Loucy (cell line): ENCODE data around the gene ASPRV1.

Experiments used
- H2AFZ ChIP-seq: fragments of 200-600 bp; sonication (generic); 2 replicates; pipeline ENCODE4 v1.6.0; 2016; ENCODE audit warnings: antibody characterized with exemption, mild to moderate bottlenecking, low read length, moderate library complexity
- H3F3A ChIP-seq: fragments of 200-600 bp; 2 replicates; pipeline ENCODE4 v1.6.0; 2016; ENCODE audit warnings: antibody characterized with exemption, low read depth, mild to moderate bottlenecking
- H3K27me3 ChIP-seq: fragments of 200-600 bp; sonication (generic); 2 replicates; pipeline ENCODE4 v1.6.1; 2014; ENCODE audit warnings: low read length, mild to moderate bottlenecking; ENCODE audit not compliant: insufficient read depth, poor library complexity, severe bottlenecking
- H3K36me3 ChIP-seq: fragments of 200-600 bp; sonication (generic); 2 replicates; pipeline ENCODE4 v1.6.1; 2016; ENCODE audit warnings: low read length; ENCODE audit not compliant: insufficient read depth
- H3K4me1 ChIP-seq: fragments of 200-600 bp; sonication (generic); 2 replicates; pipeline ENCODE4 v1.5.1; 2014; ENCODE audit warnings: low read length, mild to moderate bottlenecking; ENCODE audit not compliant: insufficient read depth, poor library complexity, severe bottlenecking
- H3K4me2 ChIP-seq: fragments of 200-600 bp; sonication (generic); 2 replicates; pipeline ENCODE4 v1.6.0; 2014; ENCODE audit warnings: antibody characterized with exemption, low read length, low read depth, mild to moderate bottlenecking; ENCODE audit not compliant: poor library complexity, severe bottlenecking
- H3K4me3 ChIP-seq: fragments of 200-600 bp; sonication (generic); 2 replicates; pipeline ENCODE4 v1.5.1; 2014; ENCODE audit warnings: low read length, mild to moderate bottlenecking, mixed read lengths; ENCODE audit not compliant: poor library complexity, severe bottlenecking
- H3K79me2 ChIP-seq: fragments of 200-600 bp; sonication (generic); 2 replicates; pipeline ENCODE4 v1.6.1; 2014; ENCODE audit warnings: low read length; ENCODE audit not compliant: insufficient read depth
- H3K9ac ChIP-seq: fragments of 200-600 bp; sonication (generic); 2 replicates; pipeline ENCODE4 v1.6.0; 2014; ENCODE audit warnings: mild to moderate bottlenecking, low read depth, low read length, moderate library complexity; ENCODE audit not compliant: poor library complexity, severe bottlenecking
- H3K9me2 ChIP-seq: fragments of 200-600 bp; sonication (generic); replicated peaks from 2 replicates; pipeline ENCODE4 v1.6.1; 2016; ENCODE audit warnings: low read depth, low read length, mixed read lengths
- H3K9me3 ChIP-seq: fragments of 200-600 bp; sonication (generic); 2 replicates; pipeline ENCODE4 v1.6.1; 2014; ENCODE audit warnings: mild to moderate bottlenecking, antibody characterized with exemption, low read length, low read depth; ENCODE audit not compliant: insufficient read depth
- H4K20me1 ChIP-seq: fragments of 200-600 bp; sonication (generic); 2 replicates; pipeline ENCODE4 v1.6.0; 2014; ENCODE audit warnings: antibody characterized with exemption, low read length, mild to moderate bottlenecking; ENCODE audit not compliant: insufficient read depth, poor library complexity, severe bottlenecking
- CTCF ChIP-seq: fragments of 200-600 bp; sonication (generic); conservative IDR thresholded peaks from 2 replicates; pipeline ENCODE4 v1.5.1; 2014; ENCODE audit warnings: mild to moderate bottlenecking, antibody characterized with exemption, low read length
- EZH2phosphoT487 ChIP-seq: fragments of 200-600 bp; IDR thresholded peaks from 2 replicates; pipeline ENCODE4 v1.6.1; 2018; ENCODE audit warnings: antibody characterized with exemption, mild to moderate bottlenecking, moderate library complexity, borderline replicate concordance

The ASPRV1 gene

DNA sequence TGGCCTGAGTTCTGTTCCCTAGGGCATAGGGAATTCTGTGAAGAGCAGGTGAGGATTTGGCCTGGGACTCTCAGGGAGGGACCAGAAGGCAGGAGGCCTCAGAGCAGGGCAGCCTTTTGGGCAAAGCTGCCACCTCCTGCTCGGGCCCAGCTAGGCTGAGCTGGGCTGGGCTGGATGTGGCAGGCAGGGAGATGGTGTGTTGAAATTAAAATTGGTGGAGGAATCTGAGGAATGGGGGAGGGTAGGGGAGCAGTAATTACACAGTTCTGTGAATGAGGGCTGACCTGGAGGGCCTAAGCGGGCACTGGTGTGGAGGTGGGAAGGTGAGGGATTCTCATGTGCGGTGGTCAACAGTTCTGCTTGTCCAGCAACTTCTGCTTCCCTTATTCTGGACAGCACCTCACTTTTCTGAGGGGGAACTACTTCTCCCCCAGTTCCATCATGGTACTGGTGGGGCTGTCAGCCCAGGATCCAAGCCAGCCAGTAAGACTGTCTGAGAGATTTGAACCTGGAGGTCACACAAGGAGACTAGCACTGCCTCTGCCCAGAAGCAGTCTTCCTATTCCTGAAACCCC, 22.0 kb upstream of the ASPRV1 start:
- H3K36me3 ChIP-seq = peaks cover 4% of the 10 kb centered on the region; the same call in 1 of the 2 replicates
- H3K27me3 ChIP-seq = no peaks in the 10 kb centered on the region
- H3K9me2 ChIP-seq = no peaks in the 10 kb centered on the region
- H2AFZ ChIP-seq = no peak overlapping the region
- no peaks in the 10 kb centered on the region for H3F3A ChIP-seq
- no peak overlapping the region for H3K4me2 ChIP-seq
- H3K4me1 ChIP-seq = peaks cover 2% of the 10 kb centered on the region
- TF ChIP-seq CTCF (no peak), EZH2phosphoT487 (no peak)
- no peaks in the 10 kb centered on the region for H3K9me3 ChIP-seq
- H4K20me1 ChIP-seq = no peaks in the 10 kb centered on the region
- H3K79me2 ChIP-seq = no peaks in the 10 kb centered on the region
- H3K9ac ChIP-seq = no peak overlapping the region
- no peak overlapping the region for H3K4me3 ChIP-seq

GRCh38 chr2:69979902-69980807, 18.7 kb upstream of the ASPRV1 start:
- Histone ChIP-seq H3K4me1 (peaks cover 28% of the 10 kb centered on the region), H3K9ac (no peak overlapping the region)

DNA sequence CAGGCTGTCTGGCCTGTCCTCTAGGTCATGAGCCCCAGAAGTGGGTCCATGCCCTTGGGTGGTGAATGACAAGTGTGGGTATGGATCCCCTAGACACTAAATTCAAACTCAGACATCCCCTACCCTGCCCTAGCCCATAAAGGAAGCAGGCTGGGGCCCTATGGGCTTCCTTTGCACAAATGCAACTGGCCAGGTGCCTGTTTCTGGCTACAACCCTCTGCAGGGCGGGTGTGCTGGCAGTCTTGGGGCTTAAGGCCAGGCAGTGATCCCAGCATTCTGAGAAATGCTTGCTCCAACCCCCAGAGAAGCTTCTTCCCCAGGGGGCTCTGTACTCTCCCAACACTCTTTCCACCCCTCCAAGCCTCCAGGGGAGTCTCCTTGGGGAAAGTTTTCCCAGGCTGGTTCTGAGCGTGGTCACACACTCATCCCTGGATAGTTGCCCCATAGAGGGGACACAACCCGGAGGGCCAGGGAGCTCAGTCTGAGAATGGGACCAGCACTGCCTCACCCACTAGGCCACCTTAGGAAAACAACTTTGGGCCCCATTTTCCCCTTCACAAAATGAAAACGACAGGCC, 16.6 kb upstream of the ASPRV1 start:
- H3F3A ChIP-seq = no peaks in the 10 kb centered on the region
- H3K9ac ChIP-seq = no peak overlapping the region
- peak overlapping the region; percentile 11 for H3K4me2 ChIP-seq
- H2AFZ ChIP-seq = no peak overlapping the region
- TF ChIP-seq EZH2phosphoT487 (no peak), CTCF (no peak)
- no peaks in the 10 kb centered on the region for H3K27me3 ChIP-seq
- H3K9me2 ChIP-seq = no peaks in the 10 kb centered on the region
- H3K4me3 ChIP-seq = no peak overlapping the region
- H4K20me1 ChIP-seq = no peaks in the 10 kb centered on the region
- no peaks in the 10 kb centered on the region for H3K9me3 ChIP-seq
- no peaks in the 10 kb centered on the region for H3K36me3 ChIP-seq
- peaks cover 31% of the 10 kb centered on the region for H3K4me1 ChIP-seq
- no peaks in the 10 kb centered on the region for H3K79me2 ChIP-seq

More at GRCh38 chr2:69979902-69980807, 18.7 kb upstream of the ASPRV1 start:
- Histone ChIP-seq H3K4me2 (no peak overlapping the region), H2AFZ (no peak overlapping the region), H3K79me2 (no peaks in the 10 kb centered on the region), H3K36me3 (no peaks in the 10 kb centered on the region), H3K27me3 (no peaks in the 10 kb centered on the region), H3K4me3 (no peak overlapping the region), H3K9me2 (no peaks in the 10 kb centered on the region), H3F3A (no peaks in the 10 kb centered on the region), H3K9me3 (no peaks in the 10 kb centered on the region), H4K20me1 (no peaks in the 10 kb centered on the region)
- no peak for TF ChIP-seq CTCF
- TF ChIP-seq EZH2phosphoT487 = no peak
